Measurements from ENCODE around the gene ATN1. TPM values are rescaled to one million over a fixed set of nuclear protein-coding genes. Genes with fewer than 3 reads are reported as not detected.

ATN1 gene
- total RNA-seq, 1 experiment from 2014 or later = 144 TPM

DNA sequence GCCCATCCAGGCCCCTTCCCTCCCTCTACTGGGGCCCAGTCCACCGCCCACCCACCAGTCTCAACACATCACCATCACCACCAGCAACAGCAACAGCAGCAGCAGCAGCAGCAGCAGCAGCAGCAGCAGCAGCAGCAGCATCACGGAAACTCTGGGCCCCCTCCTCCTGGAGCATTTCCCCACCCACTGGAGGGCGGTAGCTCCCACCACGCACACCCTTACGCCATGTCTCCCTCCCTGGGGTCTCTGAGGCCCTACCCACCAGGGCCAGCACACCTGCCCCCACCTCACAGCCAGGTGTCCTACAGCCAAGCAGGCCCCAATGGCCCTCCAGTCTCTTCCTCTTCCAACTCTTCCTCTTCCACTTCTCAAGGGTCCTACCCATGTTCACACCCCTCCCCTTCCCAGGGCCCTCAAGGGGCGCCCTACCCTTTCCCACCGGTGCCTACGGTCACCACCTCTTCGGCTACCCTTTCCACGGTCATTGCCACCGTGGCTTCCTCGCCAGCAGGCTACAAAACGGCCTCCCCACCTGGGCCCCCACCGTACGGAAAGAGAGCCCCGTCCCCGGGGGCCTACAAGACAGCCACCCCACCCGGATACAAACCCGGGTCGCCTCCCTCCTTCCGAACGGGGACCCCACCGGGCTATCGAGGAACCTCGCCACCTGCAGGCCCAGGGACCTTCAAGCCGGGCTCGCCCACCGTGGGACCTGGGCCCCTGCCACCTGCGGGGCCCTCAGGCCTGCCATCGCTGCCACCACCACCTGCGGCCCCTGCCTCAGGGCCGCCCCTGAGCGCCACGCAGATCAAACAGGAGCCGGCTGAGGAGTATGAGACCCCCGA, 9.1 kb downstream of the ATN1 start:
- intact Hi-C loops (cut with micrococcal nuclease; ENCODE audit: unreplicated experiment) = loop anchor here (5.0 kb wide), 2 partner anchors 65 to 185 kb away; partner anchors contain the start of genes MLF2 and SPSB2
- H3K36me3 ChIP-seq (ENCODE audit: insufficient read depth, low read length, poor library complexity, severe bottlenecking) = peaks cover 65% of the 10 kb centered on the region
- POLR2A ChIA-PET (ENCODE audit: low non-redundant PET) = interaction anchor here (0.7 to 1.1 kb wide), 2 partner anchors 66 to 248 kb away, joined by 3 to 4 read pairs; partner anchors contain the start of gene ZNF384

DNA sequence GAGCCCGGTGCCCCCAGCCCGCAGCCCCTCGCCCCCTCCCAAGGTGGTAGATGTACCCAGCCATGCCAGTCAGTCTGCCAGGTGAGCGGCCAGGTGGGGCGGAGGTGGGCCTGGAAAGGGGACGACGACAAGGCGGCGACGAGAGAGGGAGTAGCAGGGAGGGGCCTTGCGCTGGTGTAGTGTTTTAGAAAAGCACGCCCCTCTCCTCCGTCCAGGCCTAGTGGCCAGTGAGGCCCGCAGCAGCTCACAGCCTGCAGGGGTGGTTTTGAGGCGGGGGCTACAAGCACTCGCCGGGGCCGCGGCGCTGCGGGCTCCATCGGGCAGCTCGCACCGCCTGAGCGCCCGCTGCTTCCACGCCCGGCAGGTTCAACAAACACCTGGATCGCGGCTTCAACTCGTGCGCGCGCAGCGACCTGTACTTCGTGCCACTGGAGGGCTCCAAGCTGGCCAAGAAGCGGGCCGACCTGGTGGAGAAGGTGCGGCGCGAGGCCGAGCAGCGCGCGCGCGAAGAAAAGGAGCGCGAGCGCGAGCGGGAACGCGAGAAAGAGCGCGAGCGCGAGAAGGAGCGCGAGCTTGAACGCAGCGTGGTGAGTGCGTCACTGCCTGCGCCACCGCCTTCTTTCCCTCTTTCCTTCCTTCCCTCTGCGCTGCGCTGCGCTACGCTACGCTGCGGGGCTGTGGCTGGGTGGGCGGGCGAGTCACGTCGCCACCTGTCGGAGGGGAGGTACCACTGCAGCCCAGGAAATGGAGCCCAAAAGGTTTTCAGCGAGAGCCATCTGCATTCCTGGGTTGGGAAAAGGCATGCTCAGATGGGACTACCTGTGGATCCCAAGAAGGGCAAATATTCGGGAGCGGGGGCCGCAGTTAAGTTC, 10.0 kb downstream of the ATN1 start:
- ChIA-PET POLR2A (ENCODE audit: low non-redundant PET) (interaction anchor here (0.6 to 1.1 kb wide), 2 partner anchors 67 to 248 kb away, joined by 3 to 4 read pairs; partner anchors contain the start of gene ZNF384), CTCF (interaction anchor here (0.5 to 1.6 kb wide), 6 partner anchors 12 to 134 kb away, joined by 3 to 11 read pairs (median 4); partner anchors contain the start of genes LRRC23 and SPSB2)
- TF ChIP-seq, protein P1, sequence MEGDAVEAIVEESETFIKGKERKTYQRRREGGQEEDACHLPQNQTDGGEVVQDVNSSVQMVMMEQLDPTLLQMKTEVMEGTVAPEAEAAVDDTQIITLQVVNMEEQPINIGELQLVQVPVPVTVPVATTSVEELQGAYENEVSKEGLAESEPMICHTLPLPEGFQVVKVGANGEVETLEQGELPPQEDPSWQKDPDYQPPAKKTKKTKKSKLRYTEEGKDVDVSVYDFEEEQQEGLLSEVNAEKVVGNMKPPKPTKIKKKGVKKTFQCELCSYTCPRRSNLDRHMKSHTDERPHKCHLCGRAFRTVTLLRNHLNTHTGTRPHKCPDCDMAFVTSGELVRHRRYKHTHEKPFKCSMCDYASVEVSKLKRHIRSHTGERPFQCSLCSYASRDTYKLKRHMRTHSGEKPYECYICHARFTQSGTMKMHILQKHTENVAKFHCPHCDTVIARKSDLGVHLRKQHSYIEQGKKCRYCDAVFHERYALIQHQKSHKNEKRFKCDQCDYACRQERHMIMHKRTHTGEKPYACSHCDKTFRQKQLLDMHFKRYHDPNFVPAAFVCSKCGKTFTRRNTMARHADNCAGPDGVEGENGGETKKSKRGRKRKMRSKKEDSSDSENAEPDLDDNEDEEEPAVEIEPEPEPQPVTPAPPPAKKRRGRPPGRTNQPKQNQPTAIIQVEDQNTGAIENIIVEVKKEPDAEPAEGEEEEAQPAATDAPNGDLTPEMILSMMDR (conservative IDR thresholded peaks at IDR 0.05; ENCODE audit: low read depth, low read length) = peak; percentile 99
- no peak for TF ChIP-seq EZH2 (IDR thresholded peaks at IDR 0.05; ENCODE audit: borderline replicate concordance, low read depth, low read length, poor library complexity, severe bottlenecking)
- Histone ChIP-seq H3K9me3 (ENCODE audit: low read depth, low read length, poor library complexity, severe bottlenecking) (no peaks in the 10 kb centered on the region), H3K4me1 (ENCODE audit: insufficient read depth, low read length, poor library complexity, severe bottlenecking) (peaks cover 16% of the 10 kb centered on the region), H3K36me3 (ENCODE audit: insufficient read depth, low read length, poor library complexity, severe bottlenecking) (peaks cover 65% of the 10 kb centered on the region), H3K4me3 (ENCODE audit: low read depth, low read length, poor library complexity, severe bottlenecking) (peak overlapping the region; percentile 62), H3K27me3 (replicated peaks; ENCODE audit: insufficient read depth, low read depth, low read length, poor library complexity) (no peaks in the 10 kb centered on the region), H3K27ac (ENCODE audit: low read depth, low read length, poor library complexity, severe bottlenecking) (peak overlapping the region; percentile 98)
- intact Hi-C loops (cut with micrococcal nuclease; ENCODE audit: unreplicated experiment) = loop anchor here (2.0 to 5.0 kb wide), 3 partner anchors 13 to 185 kb away; partner anchors contain the start of genes MLF2 and SPSB2
- BruUV-seq (replicated peaks) = TSS peak; percentile 70
- DNase-seq (ENCODE audit: low spot score) = peak; percentile 98

More for the DNA sequence above, 9.1 kb downstream of the ATN1 start:
- TSS peak; percentile 36 for BruUV-seq (replicated peaks)
- Histone ChIP-seq H3K4me3 (ENCODE audit: low read depth, low read length, poor library complexity, severe bottlenecking) (peak overlapping the region; percentile 62), H3K4me1 (ENCODE audit: insufficient read depth, low read length, poor library complexity, severe bottlenecking) (peaks cover 16% of the 10 kb centered on the region), H3K27ac (ENCODE audit: low read depth, low read length, poor library complexity, severe bottlenecking) (peak overlapping the region; percentile 98), H3K9me3 (ENCODE audit: low read depth, low read length, poor library complexity, severe bottlenecking) (no peaks in the 10 kb centered on the region), H3K27me3 (replicated peaks; ENCODE audit: insufficient read depth, low read depth, low read length, poor library complexity) (no peaks in the 10 kb centered on the region)
- no peak for DNase-seq (ENCODE audit: low spot score)
- no peak for TF ChIP-seq EZH2 (IDR thresholded peaks at IDR 0.05; ENCODE audit: borderline replicate concordance, low read depth, low read length, poor library complexity, severe bottlenecking)
- TF ChIP-seq, protein P1 (conservative IDR thresholded peaks at IDR 0.05; ENCODE audit: low read depth, low read length) = no peak
- CTCF ChIA-PET = interaction anchor here (0.9 to 1.6 kb wide), 2 partner anchors 64 to 68 kb away, joined by 4 read pairs; partner anchors contain the start of gene SPSB2

Measured in A673 (cell line).